ENCODE data around the gene OR4C15.

Gene OR4C15

DNA sequence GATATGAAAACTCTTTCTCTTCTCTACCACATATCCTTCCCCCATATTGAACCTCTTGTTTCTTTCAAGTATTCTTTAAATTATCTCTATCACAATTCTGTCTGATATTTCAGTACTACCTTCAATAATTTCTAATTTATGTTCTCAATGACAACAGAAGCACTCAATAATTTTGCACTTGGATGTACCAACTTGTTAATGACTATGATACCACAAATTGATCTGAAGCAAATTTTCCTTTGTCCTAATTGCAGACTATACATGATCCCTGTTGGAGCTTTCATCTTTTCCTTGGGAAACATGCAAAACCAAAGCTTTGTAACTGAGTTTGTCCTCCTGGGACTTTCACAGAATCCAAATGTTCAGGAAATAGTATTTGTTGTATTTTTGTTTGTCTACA is at the start of gene OR4C15:
Gene OR4C15 (plus strand): TSS at position 301 of the 400 bp plus-strand sequence. CDS start 0 bp downstream, at position 301.
- Histone ChIP-seq H3K27ac (ENCODE audit: low read depth in 2 of 2, low read length in 2 of 2) (no peak within 1 kb of the TSS), H3K9ac (ENCODE audit: low read depth in 1 of 2, low read length in 2 of 2) (no peak within 1 kb of the TSS), H3K27me3 (ENCODE audit: control insufficient read depth in 2 of 2, insufficient read depth in 2 of 2, low read length in 2 of 2) (no peaks in the 10 kb centered on the region), H3K4me3 (ENCODE audit: low read length in 2 of 2) (no peak within 1 kb of the TSS), H3K9me3 (ENCODE audit: control insufficient read depth in 2 of 2, low read length in 2 of 2) (peaks cover 3 to 6% of the 10 kb centered on the region in 2 donors), H3K4me1 (ENCODE audit: control insufficient read depth in 2 of 2, insufficient read depth in 2 of 2, low read length in 2 of 2) (no peaks in the 10 kb centered on the region), H3K36me3 (ENCODE audit: control insufficient read depth in 2 of 2, insufficient read depth in 2 of 2, low read length in 2 of 2) (no peaks in the 10 kb centered on the region)

DNA sequence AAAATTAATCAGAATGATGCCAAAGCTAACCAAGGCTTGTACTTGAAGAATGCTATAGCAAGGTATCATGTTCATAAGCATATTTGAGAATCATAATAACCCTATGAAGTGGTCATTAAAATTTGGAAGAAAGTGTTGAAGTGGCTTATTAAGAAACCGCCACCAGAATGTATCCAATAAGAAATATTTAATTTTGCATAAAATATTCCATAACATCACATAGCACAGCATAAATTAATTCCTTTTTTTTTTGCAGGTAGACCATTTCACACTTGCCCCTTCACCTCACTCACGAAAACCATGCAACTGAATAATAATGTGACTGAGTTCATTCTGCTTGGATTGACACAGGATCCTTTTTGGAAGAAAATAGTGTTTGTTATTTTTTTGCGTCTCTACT is 17.6 kb downstream of the OR4C15 start, which contains the start of gene OR4C16:
Gene OR4C16 (plus strand): TSS at position 301 of the 400 bp plus-strand sequence. CDS start 0 bp downstream, at position 301.
- Histone ChIP-seq H3K36me3 (ENCODE audit: control insufficient read depth in 2 of 2, insufficient read depth in 2 of 2, low read length in 2 of 2) (no peaks in the 10 kb centered on the region), H3K4me3 (ENCODE audit: low read length in 2 of 2) (no peak within 1 kb of the TSS), H3K9ac (ENCODE audit: low read depth in 1 of 2, low read length in 2 of 2) (no peak within 1 kb of the TSS), H3K27me3 (ENCODE audit: control insufficient read depth in 2 of 2, insufficient read depth in 2 of 2, low read length in 2 of 2) (no peaks in the 10 kb centered on the region), H3K4me1 (ENCODE audit: control insufficient read depth in 2 of 2, insufficient read depth in 2 of 2, low read length in 2 of 2) (no peaks in the 10 kb centered on the region), H3K9me3 (ENCODE audit: control insufficient read depth in 2 of 2, low read length in 2 of 2) (peaks cover 1 to 6% of the 10 kb centered on the region in 2 donors), H3K27ac (ENCODE audit: low read depth in 2 of 2, low read length in 2 of 2) (no peak within 1 kb of the TSS)

DNA sequence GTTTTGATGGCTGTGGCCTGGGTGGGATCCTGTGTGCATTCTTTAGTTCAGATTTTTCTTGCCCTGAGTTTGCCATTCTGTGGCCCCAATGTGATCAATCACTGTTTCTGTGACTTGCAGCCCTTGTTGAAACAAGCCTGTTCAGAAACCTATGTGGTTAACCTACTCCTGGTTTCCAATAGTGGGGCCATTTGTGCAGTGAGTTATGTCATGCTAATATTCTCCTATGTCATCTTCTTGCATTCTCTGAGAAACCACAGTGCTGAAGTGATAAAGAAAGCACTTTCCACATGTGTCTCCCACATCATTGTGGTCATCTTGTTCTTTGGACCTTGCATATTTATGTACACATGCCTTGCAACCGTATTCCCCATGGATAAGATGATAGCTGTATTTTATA is 18.3 kb downstream of the OR4C15 start:
- H3K36me3 ChIP-seq (ENCODE audit: control insufficient read depth in 2 of 2, insufficient read depth in 2 of 2, low read length in 2 of 2): no peaks in the 10 kb centered on the region
- peaks cover 1 to 6% of the 10 kb centered on the region in 2 donors for H3K9me3 ChIP-seq (ENCODE audit: control insufficient read depth in 2 of 2, low read length in 2 of 2)
- no peak overlapping the region for H3K4me3 ChIP-seq (ENCODE audit: low read length in 2 of 2)
- H3K27ac ChIP-seq (ENCODE audit: low read depth in 2 of 2, low read length in 2 of 2): no peak overlapping the region
- no peak overlapping the region for H3K9ac ChIP-seq (ENCODE audit: low read depth in 1 of 2, low read length in 2 of 2)
- no peaks in the 10 kb centered on the region for H3K4me1 ChIP-seq (ENCODE audit: control insufficient read depth in 2 of 2, insufficient read depth in 2 of 2, low read length in 2 of 2)
- no peaks in the 10 kb centered on the region for H3K27me3 ChIP-seq (ENCODE audit: control insufficient read depth in 2 of 2, insufficient read depth in 2 of 2, low read length in 2 of 2)
